Measurements from ENCODE around the gene PPY. TPM values are rescaled to one million over a fixed set of nuclear protein-coding genes. Genes with fewer than 3 reads are reported as not detected.

PPY gene
- total RNA-seq, 1 experiment from 2014 or later = not detected

GRCh38 chr17:43938838-43939182 is 3.5 kb downstream of the PPY start:
- H3K4me2 ChIP-seq (ENCODE audit: insufficient read depth, insufficient read length, low read length) = no peak overlapping the region
- no peak overlapping the region for H4K8ac ChIP-seq (replicated peaks; ENCODE audit: insufficient read length, low read depth, low read length)
- no peak for TF ChIP-seq CTCF (conservative IDR thresholded peaks at IDR 0.05)
- no peak overlapping the region for H3K56ac ChIP-seq (ENCODE audit: insufficient read length, low read depth, low read length)
- H2BK12ac ChIP-seq (ENCODE audit: insufficient read length, low read depth, low read length) = no peak overlapping the region
- no peak overlapping the region for H3K27ac ChIP-seq (ENCODE audit: insufficient read length, low read depth, low read length)
- H3K14ac ChIP-seq (ENCODE audit: insufficient read depth, low read length) = no peak overlapping the region
- no peak overlapping the region for H2AK5ac ChIP-seq (ENCODE audit: insufficient read length, low read length)
- Mint-ChIP-seq H3K4me1 (peaks cover 8 to 19% of the 10 kb centered on the region in 2 experiments), H3K27ac (no peak overlapping the region), H3K36me3 (ENCODE audit: insufficient read depth in 1 of 3, low read depth in 3 of 3) (no peaks in the 10 kb centered on the region), H3K9me3 (no peaks in the 10 kb centered on the region), H3K27me3 (ENCODE audit: low read depth) (peaks cover 58% of the 10 kb centered on the region), H3K4me3 (no peak overlapping the region)
- H3K23ac ChIP-seq (ENCODE audit: insufficient read length, low read depth, low read length) = no peak overlapping the region
- no peaks in the 10 kb centered on the region for H3K4me1 ChIP-seq (ENCODE audit: insufficient read depth, low read length)
- H3K79me2 ChIP-seq (ENCODE audit: insufficient read depth, low read length) = no peaks in the 10 kb centered on the region
- H2AFZ ChIP-seq (ENCODE audit: low read length) = no peak overlapping the region
- H4K91ac ChIP-seq (ENCODE audit: insufficient read length, low read depth, low read length) = no peak overlapping the region
- H3K79me1 ChIP-seq (ENCODE audit: insufficient read depth, low read depth, low read length, poor library complexity, severe bottlenecking) = no peaks in the 10 kb centered on the region
- no peak overlapping the region for H2BK15ac ChIP-seq (ENCODE audit: low read depth, low read length)
- H2BK120ac ChIP-seq (ENCODE audit: low read depth, low read length, poor library complexity, severe bottlenecking) = no peak overlapping the region
- H4K20me1 ChIP-seq (ENCODE audit: control insufficient read depth, insufficient read depth, insufficient read length) = no peaks in the 10 kb centered on the region
- H2BK20ac ChIP-seq (ENCODE audit: low read depth, low read length, poor library complexity, severe bottlenecking) = no peak overlapping the region
- H3T11ph ChIP-seq (ENCODE audit: low read length) = no peak overlapping the region
- no peak overlapping the region for H3K9ac ChIP-seq (ENCODE audit: extremely low read depth, insufficient read length, low read length)
- peaks cover 4% of the 10 kb centered on the region for H3K27me3 ChIP-seq (ENCODE audit: insufficient read depth, low read length)
- DNase-seq = no peak
- no peak overlapping the region for H2BK5ac ChIP-seq (ENCODE audit: insufficient read length, low read length)
- H3K23me2 ChIP-seq (ENCODE audit: insufficient read length, low read depth, low read length, poor library complexity, severe bottlenecking) = no peaks in the 10 kb centered on the region
- H3K4ac ChIP-seq (ENCODE audit: low read depth, low read length) = no peak overlapping the region
- no peak overlapping the region for H3K18ac ChIP-seq (ENCODE audit: insufficient read length, low read depth, low read length)
- no CpG with 5 or more reads among the region's 6 CpGs for WGBS (ENCODE audit: extremely low coverage, insufficient read length, low lambda C conversion rate)
- H4K5ac ChIP-seq (ENCODE audit: insufficient read length, low read depth, low read length) = no peak overlapping the region
- H3K9me3 ChIP-seq (ENCODE audit: control insufficient read depth, low read depth, low read length) = no peaks in the 10 kb centered on the region

All from H9 (cell line).